Fibroblast of lung (primary cell): ENCODE data around the gene MACROH2A2.

Source experiments
- CTCF ChIP-seq, 2 donors: IDR thresholded peaks in 1 of 2; conservative IDR thresholded peaks in 1 of 2; 1 replicate in 1 of 2; 2 replicates in 1 of 2; pipeline ENCODE4 v1.5.1; 2011 to 2012; ENCODE audit warnings: low read length in 2 of 2, control low read depth in 1 of 2, inconsistent platforms in 1 of 2, low read depth in 1 of 2, mild to moderate bottlenecking in 1 of 2
- EZH2 ChIP-seq: IDR thresholded peaks from 2 replicates; pipeline ENCODE4 v1.5.1; 2012; ENCODE audit warnings: low read length, control low read depth, mild to moderate bottlenecking; ENCODE audit errors: missing control alignments

- TF ChIP-seq CTCF (conservative IDR thresholded peaks at IDR 0.05 in 1 of 2, IDR thresholded peaks at IDR 0.05 in 1 of 2; ENCODE audit: low read depth in 1 of 2, low read length in 2 of 2) (no peak), EZH2 (no peak)
These were observed 16.7 kb downstream of the MACROH2A2 start for GRCh38 chr10:70069346-70069745.
